IPS-NIHi7 (cell line): ENCODE data around the gene ALDH5A1.

Experiments
- DNase-seq: peaks from one replicate; pipeline ENCODE4 v3.0.0; 2012; ENCODE audit warnings: mixed read lengths; ENCODE audit errors: extremely low spot score

The ALDH5A1 gene

DNA sequence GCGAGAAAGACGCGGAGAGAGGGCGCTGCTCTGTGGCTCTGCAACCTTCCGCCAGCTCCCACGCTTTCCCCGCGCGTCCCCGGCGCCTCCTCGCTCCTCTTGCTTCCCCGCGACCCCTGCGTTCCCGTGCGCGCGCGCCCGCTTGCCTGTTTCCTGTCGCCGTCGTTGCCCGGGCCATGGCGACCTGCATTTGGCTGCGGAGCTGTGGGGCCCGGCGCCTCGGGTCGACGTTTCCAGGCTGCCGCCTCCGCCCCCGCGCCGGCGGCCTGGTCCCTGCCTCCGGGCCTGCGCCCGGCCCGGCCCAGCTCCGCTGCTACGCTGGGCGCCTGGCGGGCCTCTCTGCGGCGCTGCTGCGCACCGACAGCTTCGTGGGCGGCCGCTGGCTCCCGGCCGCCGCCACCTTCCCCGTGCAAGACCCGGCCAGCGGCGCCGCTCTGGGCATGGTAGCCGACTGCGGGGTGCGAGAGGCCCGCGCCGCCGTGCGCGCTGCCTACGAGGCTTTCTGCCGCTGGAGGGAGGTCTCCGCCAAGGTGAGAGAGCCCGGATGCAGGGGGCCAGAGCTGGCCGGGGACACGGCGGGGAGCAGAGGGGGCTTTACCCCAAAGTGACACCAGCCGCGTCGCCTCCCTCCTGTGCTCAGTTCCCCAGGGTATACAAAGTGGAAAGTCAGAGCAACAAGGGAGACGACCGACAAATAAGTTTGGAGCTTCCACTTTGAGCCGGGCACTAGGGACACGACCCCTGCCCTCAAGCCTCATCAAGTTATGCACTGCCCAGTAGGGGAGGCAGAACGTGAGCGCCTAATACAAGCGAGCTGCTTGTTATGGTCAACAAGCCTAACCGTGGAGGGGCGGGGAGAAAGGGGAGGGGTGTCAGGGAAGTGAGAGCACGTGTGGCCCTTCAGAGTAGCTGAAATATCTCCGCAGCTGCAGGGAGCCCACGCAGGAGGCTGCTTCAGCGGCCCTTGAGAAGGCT lies at the start of gene ALDH5A1:
Gene ALDH5A1 (plus strand): TSS at position 149 of the 975 bp plus-strand sequence. CDS start 28 bp downstream, at position 177.
- DNase-seq = peak; percentile 84

- peak; percentile 30 for DNase-seq
These were observed 49.1 kb upstream of the ALDH5A1 start for GRCh38 chr6:24445704-24446103.

GRCh38 chr6:24446670-24447069 lies 48.1 kb upstream of the ALDH5A1 start:
- no peak for DNase-seq

GRCh38 chr6:24448396-24448795 lies 46.4 kb upstream of the ALDH5A1 start:
- no peak for DNase-seq

- no peak for DNase-seq
These were observed 45.8 kb upstream of the ALDH5A1 start for GRCh38 chr6:24448828-24449525.

GRCh38 chr6:24451581-24452388 lies 43.0 kb upstream of the ALDH5A1 start:
- DNase-seq = no peak

DNA sequence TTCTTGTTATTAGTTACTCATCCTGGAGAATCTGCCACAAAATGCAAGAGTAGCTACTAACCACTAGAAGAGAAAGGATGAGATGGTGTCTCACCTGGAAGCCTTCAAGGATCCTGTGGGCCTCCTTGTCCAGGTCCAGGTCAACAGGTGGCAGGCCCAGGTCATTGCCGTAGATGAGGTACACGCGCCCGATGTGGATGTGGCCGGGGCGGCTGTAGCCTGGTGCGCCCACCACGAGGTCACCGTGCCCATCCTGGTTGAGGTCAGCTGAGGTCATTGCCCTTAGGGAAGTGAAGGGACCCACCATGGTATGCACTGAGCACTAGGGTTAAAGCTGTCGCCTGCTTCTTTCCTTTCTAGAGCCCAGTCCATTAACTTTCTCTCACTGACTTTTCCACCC lies 40.8 kb upstream of the ALDH5A1 start:
- DNase-seq = no peak

- DNase-seq = no peak
These were observed 40.3 kb upstream of the ALDH5A1 start for GRCh38 chr6:24454452-24454851.

- no peak for DNase-seq
These were observed 39.7 kb upstream of the ALDH5A1 start for GRCh38 chr6:24455061-24455460.

DNA sequence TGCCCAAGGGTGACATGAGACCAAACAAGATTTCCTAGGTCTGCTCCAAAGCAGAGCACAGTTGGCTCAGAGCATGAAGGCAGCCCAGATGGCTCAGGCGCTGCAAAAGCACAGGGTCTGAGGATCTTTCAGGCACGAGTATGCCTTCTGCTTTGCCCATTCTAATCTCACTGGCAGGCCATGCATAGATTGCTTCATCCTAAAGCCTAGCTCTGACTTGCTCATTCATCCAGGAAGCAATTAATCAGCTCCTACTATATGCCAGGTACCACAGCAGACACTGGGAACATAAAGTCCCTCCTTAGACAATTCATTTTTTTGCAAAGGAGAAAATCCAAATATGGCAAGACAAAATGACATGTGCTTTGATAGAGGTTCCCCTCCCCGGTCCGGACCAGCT lies 36.6 kb upstream of the ALDH5A1 start:
- no peak for DNase-seq

DNA sequence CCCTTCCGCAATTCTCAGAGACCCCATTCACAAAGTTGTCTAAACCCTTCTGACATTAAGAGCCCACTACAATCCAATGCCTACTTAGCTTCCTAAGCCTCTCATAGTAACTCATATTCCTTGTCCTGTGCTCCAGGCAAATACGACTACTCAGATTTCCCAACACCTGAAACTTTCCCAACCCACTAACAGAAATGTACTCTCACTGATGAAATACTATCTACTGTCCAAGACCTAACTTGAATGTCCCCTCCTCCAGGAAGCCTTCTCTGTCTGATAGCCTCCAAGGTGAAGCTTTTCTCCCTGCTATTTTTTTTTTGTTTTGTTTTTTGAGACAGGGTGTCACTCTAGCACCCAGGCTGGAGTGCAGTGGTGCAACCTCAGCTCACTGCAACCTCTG lies 35.8 kb upstream of the ALDH5A1 start:
- no peak for DNase-seq

DNA sequence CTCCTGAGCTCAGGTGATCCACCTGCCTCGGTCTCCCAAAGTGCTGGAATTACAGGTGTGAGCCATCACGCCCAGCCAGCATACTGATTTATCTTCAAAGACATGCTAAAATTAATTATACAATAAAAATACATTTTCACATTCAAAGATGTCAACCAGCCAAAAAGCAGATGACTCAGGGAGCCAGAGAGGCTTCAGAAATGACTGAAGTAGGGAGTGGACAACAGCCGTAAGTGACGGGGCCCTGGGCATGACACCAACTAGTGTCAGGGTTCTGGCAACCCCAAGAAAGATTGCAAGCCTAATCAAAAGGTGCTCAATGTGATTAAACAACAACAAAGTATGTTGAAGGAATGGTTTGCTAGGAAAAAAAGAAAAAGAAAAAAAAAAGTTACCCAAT lies 33.8 kb upstream of the ALDH5A1 start:
- DNase-seq = no peak

DNA sequence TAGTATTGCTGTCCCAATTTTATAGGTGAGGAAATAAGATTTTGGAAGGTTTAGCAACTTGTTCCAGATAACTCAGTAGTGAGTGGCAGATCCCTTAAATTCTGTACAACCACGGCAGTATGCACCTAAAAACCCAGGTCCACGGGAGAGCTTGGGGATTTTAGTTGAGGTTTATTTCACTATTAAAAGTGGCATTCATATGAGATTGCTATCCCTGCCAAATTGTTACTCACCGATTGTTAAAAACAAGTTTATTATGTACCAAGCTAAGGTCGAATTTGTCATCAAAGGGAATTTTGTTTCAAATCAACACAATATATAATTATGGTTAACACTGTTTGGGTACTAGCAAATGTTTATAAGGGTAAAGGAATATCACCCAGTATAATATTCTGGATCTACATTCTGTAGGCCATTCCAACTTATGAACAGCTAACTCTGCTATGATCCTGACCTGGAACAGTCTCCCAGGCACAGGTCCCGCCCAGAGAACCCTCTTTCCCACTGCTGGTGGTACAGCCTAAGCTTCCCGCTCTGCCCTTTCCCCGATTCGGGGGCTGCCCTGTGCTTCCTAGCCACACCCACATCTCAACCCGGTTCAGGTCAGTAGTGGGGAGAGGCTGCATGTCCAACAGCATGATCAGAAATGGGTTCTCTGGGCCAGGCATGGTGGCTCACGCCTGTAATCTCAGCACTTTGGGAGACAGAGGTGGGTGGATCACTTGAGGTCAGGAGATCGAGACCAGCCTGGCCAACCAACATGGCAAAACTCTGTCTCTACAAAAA lies 30.3 kb upstream of the ALDH5A1 start:
- DNase-seq = no peak

- no peak for DNase-seq
These were observed 25.0 kb upstream of the ALDH5A1 start for GRCh38 chr6:24469811-24470210.

GRCh38 chr6:24472181-24472580 lies 22.6 kb upstream of the ALDH5A1 start:
- DNase-seq = no peak

DNA sequence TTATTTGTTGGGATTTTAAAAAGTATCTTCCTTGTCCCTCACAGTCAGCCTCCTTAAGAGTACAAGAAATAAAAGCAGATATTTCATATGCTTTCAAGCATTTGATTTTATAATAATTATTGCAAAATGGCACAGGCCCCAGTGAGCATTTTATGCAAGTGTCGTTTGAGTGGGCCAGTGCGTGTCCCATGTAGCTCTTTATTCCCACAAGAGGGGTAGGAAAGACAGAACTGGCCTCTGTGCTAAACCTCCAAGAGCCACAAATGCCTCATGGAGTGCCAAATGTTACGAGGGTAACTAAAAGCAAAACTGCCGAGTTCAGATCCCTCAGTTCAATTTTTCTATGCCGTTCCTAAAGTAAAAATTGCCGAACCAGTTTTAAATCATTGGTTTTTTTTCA lies 18.1 kb upstream of the ALDH5A1 start:
- DNase-seq = no peak

- DNase-seq = no peak
These were observed 17.7 kb upstream of the ALDH5A1 start for GRCh38 chr6:24477070-24477469.

- DNase-seq = no peak
These were observed 15.9 kb upstream of the ALDH5A1 start for GRCh38 chr6:24478903-24479302.

DNA sequence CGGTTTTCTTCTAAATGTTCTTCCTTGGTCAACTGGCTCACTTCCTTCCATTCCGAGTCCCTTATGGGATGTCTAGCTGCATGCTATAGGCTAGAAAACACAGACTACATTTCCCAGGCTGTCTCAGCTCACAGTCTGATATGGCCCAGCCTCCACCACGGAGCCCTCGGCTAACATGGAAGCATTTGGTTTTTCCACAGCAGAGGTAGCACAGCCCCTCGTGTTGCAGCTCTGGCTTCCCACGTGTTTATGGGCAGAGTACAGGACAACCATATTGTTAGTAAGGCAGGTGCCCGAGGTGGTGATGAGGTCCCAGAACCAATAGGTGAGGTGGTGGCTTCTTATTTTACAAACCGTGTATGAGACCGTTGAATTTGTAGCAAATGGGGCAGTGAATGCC lies 14.1 kb upstream of the ALDH5A1 start:
- DNase-seq = no peak

- no peak for DNase-seq
These were observed 13.3 kb upstream of the ALDH5A1 start for GRCh38 chr6:24481449-24481848.

GRCh38 chr6:24484657-24485323 lies 10.0 kb upstream of the ALDH5A1 start:
- DNase-seq = no peak
